MM.1S (cell line): ENCODE data around the gene TEP1.

Experiments used
- CTCF ChIP-seq: fragments of 300-600 bp; sonication (generic); IDR thresholded peaks from 2 replicates; pipeline ENCODE4 v1.5.1; 2016; ENCODE audit warnings: antibody characterized with exemption, low read length, mixed read lengths
- EZH2 ChIP-seq: fragments of 300-600 bp; sonication (generic); optimal IDR thresholded peaks from 2 replicates; pipeline ENCODE3; 2017; ENCODE audit warnings: low read depth, mild to moderate bottlenecking, antibody characterized with exemption, low read length, mixed read lengths
- EZH2phosphoT487 ChIP-seq: fragments of 300-600 bp; sonication (generic); IDR thresholded peaks from 2 replicates; pipeline ENCODE4 v1.6.1; 2018; ENCODE audit warnings: antibody characterized with exemption, low read length

GRCh38 chr14:20317720-20318119 lies 95.6 kb downstream of the TEP1 start:
- no peak for TF ChIP-seq EZH2phosphoT487
- TF ChIP-seq CTCF, result no peak
- no peak for TF ChIP-seq EZH2
